ENCODE measurements around the gene DENND5A. TPM values are rescaled to one million over a fixed set of nuclear protein-coding genes. Genes with fewer than 3 reads are reported as not detected.
"Not testable (repeated sequence)": the region's sequence is repeated elsewhere in the genome, so short reads cannot be mapped to it uniquely, and the experiment has no call there.

The DENND5A gene
- total RNA-seq, 1 donor from 2014 or later = 122 TPM

DNA sequence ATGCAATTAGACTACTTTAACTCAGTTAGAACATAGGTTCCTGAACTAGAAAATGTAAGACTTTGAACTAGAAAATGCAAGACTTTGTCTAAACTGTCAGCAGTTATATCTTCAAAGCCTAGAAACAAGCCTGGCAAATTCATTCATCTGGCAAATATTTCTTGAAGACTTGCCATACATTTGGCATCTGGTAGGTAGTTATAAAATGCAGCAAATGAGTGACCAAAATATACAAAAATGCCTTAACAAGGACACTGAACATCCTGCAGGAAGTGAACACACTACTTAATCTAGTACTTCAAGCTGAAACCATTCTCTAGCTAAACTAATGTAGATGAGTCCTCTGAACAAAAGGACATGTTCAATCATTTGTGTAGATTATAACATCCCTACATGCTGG, 89.0 kb downstream of the DENND5A start:
- Mint-ChIP-seq H3K4me1 (ENCODE audit: unreplicated experiment) (peaks cover 11% of the 10 kb centered on the region), H3K36me3 (ENCODE audit: unreplicated experiment) (peaks cover 67% of the 10 kb centered on the region)
- DNase-seq (ENCODE audit: extremely low spot score, unreplicated experiment) = no peak

GRCh38 chr11:9172389-9172788, 92.8 kb downstream of the DENND5A start:
- Mint-ChIP-seq H3K27ac (ENCODE audit: unreplicated experiment) (no peak overlapping the region), H3K4me3 (ENCODE audit: unreplicated experiment) (no peak overlapping the region), H3K27me3 (ENCODE audit: unreplicated experiment) (no peaks in the 10 kb centered on the region), H3K36me3 (ENCODE audit: unreplicated experiment) (peaks cover 50% of the 10 kb centered on the region), H3K4me1 (ENCODE audit: unreplicated experiment) (peaks cover 6% of the 10 kb centered on the region), H3K9me3 (ENCODE audit: unreplicated experiment) (no peaks in the 10 kb centered on the region)
- no peak for TF ChIP-seq CTCF (IDR thresholded peaks at IDR 0.05)
- DNase-seq (ENCODE audit: extremely low spot score, unreplicated experiment) = no peak

More for the DNA sequence above, 89.0 kb downstream of the DENND5A start:
- Mint-ChIP-seq H3K27me3 (ENCODE audit: unreplicated experiment) (no peaks in the 10 kb centered on the region), H3K4me3 (ENCODE audit: unreplicated experiment) (no peak overlapping the region), H3K9me3 (ENCODE audit: unreplicated experiment) (no peaks in the 10 kb centered on the region), H3K27ac (ENCODE audit: unreplicated experiment) (no peak overlapping the region)
- TF ChIP-seq CTCF (IDR thresholded peaks at IDR 0.05) = no peak

DNA sequence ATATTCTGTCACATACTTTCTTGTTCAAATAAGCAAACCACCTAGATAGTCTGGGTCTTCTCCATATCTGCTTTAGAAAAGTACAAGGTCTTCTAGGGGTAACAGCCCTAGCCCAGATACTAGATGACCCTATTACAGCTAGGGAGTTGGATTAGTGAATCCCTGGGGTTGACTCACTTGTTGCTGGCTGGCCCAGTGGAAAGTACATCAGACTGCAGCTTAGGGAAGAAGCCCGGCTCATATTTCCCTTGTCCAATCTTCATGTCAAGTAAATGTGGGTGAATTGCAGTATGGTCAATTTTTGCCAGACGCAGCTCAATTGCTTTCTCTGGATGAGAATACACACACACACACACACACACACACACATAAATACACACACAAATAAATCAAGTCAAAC, 94.7 kb downstream of the DENND5A start:
- H3K27me3 Mint-ChIP-seq (ENCODE audit: unreplicated experiment) = no peaks in the 10 kb centered on the region
- no peaks in the 10 kb centered on the region for H3K9me3 Mint-ChIP-seq (ENCODE audit: unreplicated experiment)
- no peak for TF ChIP-seq CTCF (IDR thresholded peaks at IDR 0.05)
- H3K4me1 Mint-ChIP-seq (ENCODE audit: unreplicated experiment) = peaks cover 6% of the 10 kb centered on the region
- no peak for DNase-seq (ENCODE audit: extremely low spot score, unreplicated experiment)
- H3K27ac Mint-ChIP-seq (ENCODE audit: unreplicated experiment) = no peak overlapping the region
- peaks cover 45% of the 10 kb centered on the region for H3K36me3 Mint-ChIP-seq (ENCODE audit: unreplicated experiment)
- no peak overlapping the region for H3K4me3 Mint-ChIP-seq (ENCODE audit: unreplicated experiment)

GRCh38 chr11:9169595-9170295, 95.4 kb downstream of the DENND5A start:
- TF ChIP-seq CTCF (IDR thresholded peaks at IDR 0.05) = no peak
- Mint-ChIP-seq H3K4me1 (ENCODE audit: unreplicated experiment) (peaks cover 6% of the 10 kb centered on the region), H3K27me3 (ENCODE audit: unreplicated experiment) (no peaks in the 10 kb centered on the region), H3K9me3 (ENCODE audit: unreplicated experiment) (no peaks in the 10 kb centered on the region), H3K36me3 (ENCODE audit: unreplicated experiment) (peaks cover 43% of the 10 kb centered on the region), H3K4me3 (ENCODE audit: unreplicated experiment) (no peak overlapping the region), H3K27ac (ENCODE audit: unreplicated experiment) (no peak overlapping the region)
- DNase-seq (ENCODE audit: extremely low spot score, unreplicated experiment) = no peak

DNA sequence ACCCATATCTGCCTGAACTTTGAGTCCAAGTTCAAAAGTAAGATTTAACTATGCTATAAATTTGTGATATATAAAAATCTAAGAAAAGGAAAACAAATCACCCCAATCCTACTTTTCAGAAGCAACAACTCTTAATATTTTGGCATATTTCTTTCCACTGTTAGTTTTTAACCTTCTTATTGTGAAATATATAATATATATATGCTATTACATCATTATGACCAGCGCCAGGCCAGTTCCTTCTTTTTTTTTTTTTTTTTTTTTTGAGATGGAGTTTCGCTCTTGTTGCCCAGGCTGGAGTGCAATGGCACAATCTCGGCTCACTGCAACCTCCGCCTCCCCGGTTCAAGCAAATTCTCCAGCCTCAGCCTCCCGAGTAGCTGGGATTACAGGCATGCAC, 103.2 kb downstream of the DENND5A start:
- not testable (repeated sequence) for H3K27me3 Mint-ChIP-seq (ENCODE audit: unreplicated experiment); H3K9me3 Mint-ChIP-seq (ENCODE audit: unreplicated experiment); H3K4me3 Mint-ChIP-seq (ENCODE audit: unreplicated experiment); H3K27ac Mint-ChIP-seq (ENCODE audit: unreplicated experiment); DNase-seq (ENCODE audit: extremely low spot score, unreplicated experiment); H3K4me1 Mint-ChIP-seq (ENCODE audit: unreplicated experiment)
- peaks cover 40% of the 10 kb centered on the region for H3K36me3 Mint-ChIP-seq (ENCODE audit: unreplicated experiment)
